ENCODE data around the gene LYZL1. TPM values are rescaled to one million over a fixed set of nuclear protein-coding genes. Genes with fewer than 3 reads are reported as not detected.
"Not testable (repeated sequence)": the region's sequence is repeated elsewhere in the genome, so short reads cannot be mapped to it uniquely, and the experiment has no call there.

Gene LYZL1
- total RNA-seq, 1 experiment from 2014 or later, result not detected

GRCh38 chr10:29319205-29319781, 30.4 kb downstream of the LYZL1 start:
- Mint-ChIP-seq H3K36me3 (ENCODE audit: insufficient read depth, unreplicated experiment) (no peaks in the 10 kb centered on the region), H3K27ac (ENCODE audit: low read depth, unreplicated experiment) (no peak overlapping the region), H3K9me3 (ENCODE audit: unreplicated experiment) (no peaks in the 10 kb centered on the region), H3K4me1 (ENCODE audit: insufficient read depth, unreplicated experiment) (no peaks in the 10 kb centered on the region), H3K4me3 (ENCODE audit: unreplicated experiment) (no peak overlapping the region), H3K27me3 (ENCODE audit: insufficient read depth, unreplicated experiment) (peaks cover 41% of the 10 kb centered on the region)
- no peak for DNase-seq (ENCODE audit: unreplicated experiment)
- no peak for TF ChIP-seq CTCF (IDR thresholded peaks at IDR 0.05; ENCODE audit: unreplicated experiment)
- intact Hi-C loops (cut with micrococcal nuclease), result no loop called here
- no TSS peak for BruUV-seq (replicated peaks)
- CTCF ChIA-PET, result interaction anchor here (1.2 kb wide), 1 partner anchor 15 kb away, joined by 5 read pairs; no protein-coding TSS in a partner anchor
- POLR2A ChIA-PET, result no interaction called here

DNA sequence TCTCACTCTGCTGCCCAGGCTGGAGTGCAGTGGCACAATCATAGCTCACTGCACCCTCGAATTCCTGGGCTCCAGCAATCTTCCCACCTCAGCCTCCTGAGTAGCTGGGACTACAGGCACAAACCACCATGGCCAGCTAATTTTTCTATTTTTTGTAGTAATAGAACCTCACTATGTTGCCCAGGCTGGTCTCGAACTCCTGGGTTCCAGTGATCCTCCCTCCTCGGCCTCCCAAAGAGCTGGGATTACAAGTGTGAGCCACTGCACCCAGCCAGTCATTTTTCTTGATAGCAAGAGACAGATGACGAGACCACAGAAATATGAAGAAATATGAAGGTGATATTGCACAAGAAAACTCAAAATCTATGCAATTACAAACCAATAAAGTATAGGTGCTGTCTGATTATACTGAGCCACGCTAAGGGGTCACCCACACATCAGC, 31.8 kb downstream of the LYZL1 start:
- intact Hi-C loops (cut with micrococcal nuclease); H3K9me3 Mint-ChIP-seq (ENCODE audit: unreplicated experiment); H3K4me3 Mint-ChIP-seq (ENCODE audit: unreplicated experiment); BruUV-seq (replicated peaks); H3K27ac Mint-ChIP-seq (ENCODE audit: low read depth, unreplicated experiment); H3K4me1 Mint-ChIP-seq (ENCODE audit: insufficient read depth, unreplicated experiment); H3K36me3 Mint-ChIP-seq (ENCODE audit: insufficient read depth, unreplicated experiment): not testable (repeated sequence)
- ChIA-PET CTCF (interaction anchor here (0.8 to 1.2 kb wide), 2 partner anchors 8 to 16 kb away, joined by 3 to 5 read pairs; no protein-coding TSS in a partner anchor), POLR2A (interaction anchor here (0.7 kb wide), 1 partner anchor 613 kb away, joined by 3 read pairs; no protein-coding TSS in a partner anchor)
- H3K27me3 Mint-ChIP-seq (ENCODE audit: insufficient read depth, unreplicated experiment), result peaks cover 44% of the 10 kb centered on the region
- DNase-seq (ENCODE audit: unreplicated experiment), result peak; percentile 18

DNA sequence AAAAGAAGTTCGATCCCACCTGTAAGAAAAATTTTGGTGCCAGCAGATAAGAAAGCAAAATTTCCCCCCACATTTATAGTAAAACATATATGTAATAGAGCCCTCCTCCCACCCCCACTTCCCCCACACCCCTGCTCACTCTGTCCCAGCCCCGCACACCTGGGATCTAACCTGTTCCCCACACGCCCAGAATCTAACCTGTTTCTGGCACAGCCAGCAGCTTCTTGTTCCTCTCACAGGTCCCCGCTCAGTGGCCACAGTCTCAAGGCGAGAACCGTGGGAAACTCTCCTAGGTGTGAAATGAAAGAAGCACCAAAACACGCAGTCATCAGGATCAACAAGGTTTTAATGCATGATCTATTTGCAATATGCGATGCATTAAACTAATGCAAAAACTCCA, 32.8 kb downstream of the LYZL1 start:
- no peak for DNase-seq (ENCODE audit: unreplicated experiment)
- Mint-ChIP-seq H3K4me1 (ENCODE audit: insufficient read depth, unreplicated experiment) (no peaks in the 10 kb centered on the region), H3K27me3 (ENCODE audit: insufficient read depth, unreplicated experiment) (peaks cover 53% of the 10 kb centered on the region), H3K36me3 (ENCODE audit: insufficient read depth, unreplicated experiment) (no peaks in the 10 kb centered on the region), H3K9me3 (ENCODE audit: unreplicated experiment) (no peaks in the 10 kb centered on the region), H3K27ac (ENCODE audit: low read depth, unreplicated experiment) (no peak overlapping the region), H3K4me3 (ENCODE audit: unreplicated experiment) (no peak overlapping the region)
- intact Hi-C loops (cut with micrococcal nuclease), result no loop called here
- CTCF ChIA-PET, result no interaction called here
- POLR2A ChIA-PET, result no interaction called here
- TF ChIP-seq CTCF (IDR thresholded peaks at IDR 0.05; ENCODE audit: unreplicated experiment), result no peak
- BruUV-seq (replicated peaks), result no TSS peak

GRCh38 chr10:29322918-29323317, 34.0 kb downstream of the LYZL1 start:
- ChIA-PET POLR2A (no interaction called here), CTCF (no interaction called here)
- no peak for DNase-seq (ENCODE audit: unreplicated experiment)
- Mint-ChIP-seq H3K9me3 (ENCODE audit: unreplicated experiment) (no peaks in the 10 kb centered on the region), H3K27ac (ENCODE audit: low read depth, unreplicated experiment) (no peak overlapping the region), H3K4me3 (ENCODE audit: unreplicated experiment) (no peak overlapping the region), H3K4me1 (ENCODE audit: insufficient read depth, unreplicated experiment) (no peaks in the 10 kb centered on the region), H3K27me3 (ENCODE audit: insufficient read depth, unreplicated experiment) (peaks cover 54% of the 10 kb centered on the region), H3K36me3 (ENCODE audit: insufficient read depth, unreplicated experiment) (no peaks in the 10 kb centered on the region)
- no TSS peak for BruUV-seq (replicated peaks)
- TF ChIP-seq CTCF (IDR thresholded peaks at IDR 0.05; ENCODE audit: unreplicated experiment), result no peak
- intact Hi-C loops (cut with micrococcal nuclease), result no loop called here

Data from MCF 10A (cell line).